ENCODE data around the gene THAP4. TPM values are rescaled to one million over a fixed set of nuclear protein-coding genes. Genes with fewer than 3 reads are reported as not detected.

The THAP4 gene
- total and polyA plus RNA-seq, 2 of the 4 experiments (the other 2 are of a cell fraction) = 33.9 to 55.1 TPM

DNA sequence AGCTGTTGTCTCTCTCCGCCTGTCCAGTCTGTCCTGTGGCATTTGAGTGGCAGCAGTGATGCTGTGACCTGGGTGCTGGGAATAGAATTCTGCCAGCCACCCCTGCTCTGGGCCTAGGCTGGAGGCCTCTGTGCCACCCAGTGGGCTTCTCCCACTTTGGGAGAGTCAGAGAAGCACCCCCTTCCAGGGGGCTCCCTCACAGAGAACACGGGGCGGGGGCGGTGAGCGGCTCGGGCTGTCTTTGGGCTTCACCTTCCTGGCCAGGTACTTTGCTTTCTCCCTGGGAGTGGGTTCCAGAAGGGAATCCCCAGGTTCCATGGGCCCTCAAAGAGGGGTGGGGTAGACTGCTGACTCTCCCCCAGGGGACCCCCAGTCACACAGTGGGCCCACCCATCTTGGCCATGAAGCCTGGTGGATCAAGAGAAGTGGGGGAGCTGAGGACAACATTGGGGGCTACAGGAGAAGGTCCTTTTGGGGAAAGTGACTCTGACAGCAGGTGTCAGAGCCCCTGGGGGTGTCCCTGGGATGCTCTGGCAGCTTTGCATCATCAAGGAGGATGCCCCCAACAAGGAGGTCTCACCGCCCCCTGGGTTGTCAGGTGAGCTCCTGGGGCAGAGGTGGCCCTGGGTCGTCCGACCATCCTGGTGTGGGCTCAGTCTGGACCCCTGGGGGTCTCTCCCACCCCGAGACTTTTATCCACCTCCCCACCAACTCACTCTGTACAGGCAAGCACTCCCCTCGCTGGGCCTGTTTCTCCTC is 97.2 kb downstream of the THAP4 start:
- Histone ChIP-seq H3K9me3 (ENCODE audit: control insufficient read depth, insufficient read depth, low read length) (no peaks in the 10 kb centered on the region), H3K14ac (replicated peaks; ENCODE audit: low read depth, low read length) (no peak overlapping the region), H3K4ac (ENCODE audit: low read depth, low read length) (no peak overlapping the region), H3K27ac (ENCODE audit: insufficient read depth, low read length) (no peak overlapping the region), H4K8ac (ENCODE audit: low read depth in 2 of 2, low read length in 2 of 2) (no peak overlapping the region), H3K18ac (ENCODE audit: low read depth, low read length) (no peak overlapping the region), H2AK5ac (ENCODE audit: low read depth, low read length) (no peak overlapping the region), H4K91ac (ENCODE audit: insufficient read depth, low read depth, low read length) (no peak overlapping the region), H3K4me1 (ENCODE audit: control insufficient read depth, insufficient read depth, low read length) (peaks cover 7% of the 10 kb centered on the region), H4K20me1 (ENCODE audit: insufficient read depth, low read length) (no peaks in the 10 kb centered on the region), H3K79me1 (ENCODE audit: low read depth in 1 of 2, low read length in 2 of 2) (no peaks in the 10 kb centered on the region), H2BK15ac (ENCODE audit: low read depth, low read length) (no peak overlapping the region), H3K9me1 (ENCODE audit: insufficient read depth, low read length) (no peaks in the 10 kb centered on the region), H4K5ac (ENCODE audit: low read depth, low read length) (no peak overlapping the region), H2BK5ac (ENCODE audit: low read depth, low read length, poor library complexity, severe bottlenecking) (no peak overlapping the region), H3K9ac (ENCODE audit: low read depth, low read length) (no peak overlapping the region), H3K4me3 (ENCODE audit: insufficient read depth, low read depth, low read length) (no peak overlapping the region), H2AFZ (replicated peaks; ENCODE audit: low read length, poor library complexity) (no peak overlapping the region), H2BK120ac (ENCODE audit: low read depth, low read length) (no peak overlapping the region), H2AK9ac (replicated peaks; ENCODE audit: low read depth, low read length, poor library complexity) (no peak overlapping the region), H2BK20ac (ENCODE audit: low read depth, low read length) (no peak overlapping the region), H3K27me3 (ENCODE audit: control insufficient read depth, insufficient read depth, low read length) (peaks cover 18% of the 10 kb centered on the region; the same call in 1 of the 2 replicates), H3K36me3 (ENCODE audit: control insufficient read depth, insufficient read depth, low read length) (no peaks in the 10 kb centered on the region), H3K56ac (ENCODE audit: extremely low read depth, insufficient read depth, low read length) (no peak overlapping the region), H3K4me2 (ENCODE audit: low read depth, low read length) (no peak overlapping the region), H3K23ac (ENCODE audit: low read depth, low read length) (no peak overlapping the region)
- ChIA-PET POLR2A (ENCODE audit: unreplicated experiment) (no interaction called here), CTCF (no interaction called here)
- dilution Hi-C loops (cut with HindIII; ENCODE audit: low sequenced_read_pairs, unreplicated experiment) = no loop called here
- ATAC-seq (ENCODE audit: low read depth) (no peak), DNase-seq (no peak)
- no TSS peak for BruUV-seq (replicated peaks)
- TF ChIP-seq POLR2A (IDR thresholded peaks at IDR 0.05; ENCODE audit: low read depth, low read length) (no peak), FOS (IDR thresholded peaks at IDR 0.05; ENCODE audit: low read depth, low read length) (no peak), USF2 (IDR thresholded peaks at IDR 0.05; ENCODE audit: low read depth, low read length) (no peak), SMC3 (IDR thresholded peaks at IDR 0.05; ENCODE audit: low read depth, low read length) (no peak), ELK1 (IDR thresholded peaks at IDR 0.05; ENCODE audit: borderline replicate concordance, low read depth, low read length) (no peak), MXI1 (IDR thresholded peaks at IDR 0.05; ENCODE audit: borderline replicate concordance, low read depth, low read length) (no peak), MAZ (IDR thresholded peaks at IDR 0.05; ENCODE audit: borderline replicate concordance, low read depth, low read length) (no peak), CHD1 (IDR thresholded peaks at IDR 0.05; ENCODE audit: low read depth, low read length) (no peak), NFE2L2 (IDR thresholded peaks at IDR 0.05; ENCODE audit: low read depth, low read length) (no peak), CEBPB (IDR thresholded peaks at IDR 0.05; ENCODE audit: low read depth, low read length) (no peak)
- WGBS, 2 experiments (ENCODE audit: extremely low coverage in 2 of 2, insufficient read length in 1 of 2) = no CpG with 5 or more reads among the region's 11 CpGs
- intact Hi-C loops (cut with micrococcal nuclease) = no loop called here
- in situ Hi-C loops (cut with MboI; ENCODE audit: low sequenced_read_pairs) = no loop called here
